GM19452 (cell line): ENCODE measurements around the gene LAMC3.
"Not testable (repeated sequence)": the region's sequence is repeated elsewhere in the genome, so short reads cannot be mapped to it uniquely, and the experiment has no call there.

Experiments used
- ATAC-seq: cut with Tn5 transposase; IDR thresholded peaks from one replicate; pipeline ENCODE4 v1.9.1; 2021; ENCODE audit not compliant: unreplicated experiment

LAMC3 gene

DNA sequence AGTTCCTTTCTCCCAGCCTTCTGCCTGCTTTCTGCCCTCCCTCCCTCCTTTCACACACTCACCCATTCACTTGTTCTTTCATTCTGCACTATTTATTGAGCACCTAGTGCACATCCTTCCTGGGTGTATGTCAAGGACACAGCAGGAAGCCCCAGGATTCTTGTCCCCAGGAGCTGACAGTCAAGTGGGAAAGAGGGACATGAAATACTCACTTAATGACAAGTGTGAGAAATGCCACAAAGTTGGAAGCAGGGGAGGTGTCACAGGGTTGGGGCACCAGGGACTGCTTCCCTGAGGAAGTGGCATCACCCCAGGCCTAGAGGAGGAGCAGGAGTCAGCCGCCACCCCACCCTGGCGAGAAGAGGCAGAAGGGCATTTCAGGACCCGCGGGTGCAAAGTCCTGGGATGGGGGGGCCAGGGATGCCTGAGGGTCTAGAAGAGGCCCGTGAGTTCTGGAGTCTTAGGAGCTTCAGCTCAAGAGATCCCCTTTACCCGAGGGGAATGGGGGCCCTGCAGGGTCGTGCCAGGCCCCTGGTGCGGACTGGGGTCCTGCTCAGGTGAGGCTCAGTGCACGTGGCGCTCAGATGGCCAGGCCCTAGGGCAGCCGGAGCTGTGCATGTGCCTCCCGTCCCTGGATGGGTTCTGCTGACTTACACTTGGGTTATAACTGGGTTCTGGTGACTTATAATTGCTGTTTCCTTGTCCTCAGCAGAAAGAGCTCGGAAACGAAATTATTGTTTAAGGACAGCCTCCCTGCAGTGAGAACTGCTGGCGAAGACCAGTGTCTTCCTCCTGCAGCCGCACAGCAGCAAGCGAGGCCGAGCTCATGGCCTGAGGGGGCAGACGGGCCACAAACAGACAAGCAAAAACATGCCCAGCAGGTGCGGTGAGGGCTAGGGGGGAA is 16.9 kb upstream of the LAMC3 start:
- no peak for ATAC-seq

DNA sequence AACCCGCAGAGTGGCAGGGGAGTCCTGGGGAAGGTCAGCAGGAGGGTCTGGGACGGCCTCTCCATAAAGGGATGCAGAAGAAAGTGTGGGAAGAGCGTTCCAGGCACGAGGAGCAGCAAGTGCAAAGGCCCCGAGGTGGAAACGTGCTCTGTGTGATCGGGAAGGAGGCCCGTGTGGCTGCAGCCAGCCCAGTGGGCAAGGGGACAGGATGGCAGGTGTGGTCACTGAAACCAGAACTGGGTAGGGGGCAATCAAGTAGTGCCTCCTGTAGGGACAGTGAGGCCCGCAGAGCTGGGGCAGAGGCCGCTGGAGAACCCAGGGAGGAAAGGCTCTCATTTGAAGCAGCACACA is 16.3 kb upstream of the LAMC3 start:
- ATAC-seq, result no peak

DNA sequence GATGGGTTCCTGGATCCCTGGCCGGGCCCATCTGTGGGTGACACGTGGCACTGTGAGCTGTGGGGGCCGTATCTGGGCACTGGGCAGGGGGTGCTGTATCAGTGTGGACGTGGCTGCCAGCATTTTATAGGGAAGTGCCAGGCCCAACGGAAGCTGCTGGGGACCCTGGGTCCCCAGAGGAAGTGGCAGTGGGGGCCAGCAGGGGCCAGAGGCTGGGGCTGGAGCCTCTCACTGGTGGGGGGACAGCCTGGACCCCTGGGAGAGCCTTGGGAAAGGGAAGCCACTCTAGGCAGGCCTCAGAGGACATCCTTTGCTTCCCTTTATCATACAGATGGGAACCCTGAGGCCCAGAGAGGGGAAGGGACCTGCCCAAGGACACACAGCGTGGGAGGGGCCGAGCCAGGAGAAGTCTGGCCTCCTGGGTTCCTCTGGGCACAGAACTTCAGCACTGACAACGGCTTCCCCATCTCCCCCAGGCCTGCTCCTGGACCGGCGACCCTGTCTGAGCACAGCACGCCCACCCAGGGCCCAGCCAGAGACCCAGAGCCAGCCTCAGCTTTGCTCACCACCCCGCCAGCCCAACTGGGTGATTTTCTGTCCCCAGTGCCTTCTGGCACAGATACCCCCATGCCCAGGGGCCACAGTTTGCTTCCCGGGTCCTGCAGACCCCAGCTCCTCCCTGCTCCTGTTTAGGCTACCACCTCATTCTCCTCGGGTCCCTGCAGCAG is 15.5 kb upstream of the LAMC3 start:
- ATAC-seq, result no peak

DNA sequence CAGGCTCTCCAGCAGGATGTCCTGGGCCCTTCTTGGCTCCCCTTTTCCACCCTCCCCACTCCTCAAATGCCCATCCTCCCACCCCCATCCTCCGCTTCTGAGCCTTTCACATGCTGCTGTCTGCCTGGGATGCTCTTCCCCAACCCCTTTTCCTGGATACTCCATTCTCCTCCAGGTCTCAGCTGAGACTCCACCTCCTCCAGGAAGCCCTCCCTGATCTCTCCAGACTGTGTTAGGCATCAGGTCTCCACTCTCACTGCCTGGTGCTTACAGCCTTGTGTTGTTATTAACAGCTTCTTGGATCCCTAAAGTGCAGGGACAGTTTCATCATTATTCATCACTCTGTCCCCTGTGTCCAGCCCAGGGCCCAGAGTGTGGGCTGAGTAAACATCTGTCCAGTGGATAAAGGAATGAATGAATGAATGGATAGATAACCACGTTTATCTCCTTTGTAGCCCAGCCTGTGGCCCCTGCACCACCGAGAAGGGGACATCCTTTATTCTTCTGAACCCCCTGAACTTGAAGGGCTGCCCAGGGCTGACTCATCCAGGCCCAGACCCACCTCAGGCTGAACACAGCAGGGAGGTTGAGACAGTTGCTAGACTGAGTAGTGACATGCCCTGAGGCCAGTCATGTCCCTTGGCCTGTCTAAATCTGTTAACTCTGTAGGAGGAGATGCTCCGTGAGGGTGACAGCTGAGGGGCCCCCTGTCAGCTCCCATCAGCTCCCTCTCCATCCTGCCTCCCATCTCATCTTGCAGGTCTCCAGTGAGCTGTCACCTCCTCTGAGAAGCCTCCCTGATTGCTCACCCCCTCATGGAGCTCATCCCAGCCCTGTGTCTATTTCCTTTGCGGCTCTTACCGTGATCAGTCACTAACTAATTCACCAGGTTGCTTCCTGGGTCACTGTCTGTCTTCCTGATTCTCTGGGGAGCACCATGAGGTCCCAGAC is 14.6 kb upstream of the LAMC3 start:
- no peak for ATAC-seq

DNA sequence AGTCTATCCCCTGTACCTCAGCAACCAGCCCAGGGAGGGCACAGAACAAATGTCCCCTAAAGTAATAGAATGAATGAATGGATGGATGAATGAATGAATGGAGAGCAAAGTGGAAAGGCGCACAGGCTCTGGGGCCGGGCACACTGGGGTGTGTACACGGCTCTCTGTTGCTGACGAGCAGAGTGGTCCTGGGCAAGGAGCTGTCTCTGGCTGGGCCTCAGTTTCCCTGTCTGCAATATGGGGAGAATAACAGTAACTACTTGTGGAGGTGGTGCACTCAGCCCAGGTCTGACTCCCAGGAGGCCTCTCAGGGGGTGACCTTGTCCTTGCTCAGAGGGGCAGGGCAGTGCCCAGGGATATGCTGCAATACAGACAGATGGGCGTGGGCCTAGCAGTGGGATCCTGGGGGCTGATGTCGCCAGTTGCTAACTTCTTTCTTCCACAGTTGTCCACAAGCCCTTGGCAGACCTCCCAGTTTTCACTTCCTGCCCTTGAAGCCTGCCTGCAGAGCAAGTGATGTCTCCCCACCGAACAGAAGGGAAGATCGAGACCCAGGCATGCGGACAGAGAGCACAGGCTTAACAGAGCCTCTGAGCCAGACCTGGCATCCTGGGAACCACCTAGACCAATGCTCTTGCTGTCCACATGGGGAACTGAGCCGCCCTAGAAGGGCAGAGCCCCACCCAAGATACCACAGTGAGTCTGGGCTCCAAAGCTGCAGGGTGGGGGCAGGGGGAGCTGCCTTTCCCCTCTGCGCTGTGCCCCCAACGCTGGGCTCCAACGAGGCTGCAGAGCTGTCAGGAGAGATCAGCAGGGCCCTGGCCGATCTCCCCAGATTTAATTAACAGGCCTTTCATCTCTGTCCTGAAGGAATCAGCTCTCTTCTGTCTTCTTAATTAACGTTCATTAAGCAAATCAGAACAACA is 13.6 kb upstream of the LAMC3 start:
- ATAC-seq, result no peak

DNA sequence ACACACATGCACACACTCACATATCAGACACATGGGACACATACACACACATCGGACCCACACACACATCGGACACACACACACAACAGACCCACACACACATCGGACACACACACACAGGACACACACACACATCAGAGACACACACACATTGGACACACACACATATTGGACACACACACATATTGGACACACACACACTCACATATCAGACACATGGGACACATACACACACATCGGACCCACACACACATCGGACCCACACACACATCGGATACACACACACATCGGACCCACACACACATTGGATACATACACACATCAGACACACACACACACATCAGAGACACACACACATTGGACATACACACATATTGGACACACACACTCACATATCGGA is 12.8 kb upstream of the LAMC3 start:
- no peak for ATAC-seq

DNA sequence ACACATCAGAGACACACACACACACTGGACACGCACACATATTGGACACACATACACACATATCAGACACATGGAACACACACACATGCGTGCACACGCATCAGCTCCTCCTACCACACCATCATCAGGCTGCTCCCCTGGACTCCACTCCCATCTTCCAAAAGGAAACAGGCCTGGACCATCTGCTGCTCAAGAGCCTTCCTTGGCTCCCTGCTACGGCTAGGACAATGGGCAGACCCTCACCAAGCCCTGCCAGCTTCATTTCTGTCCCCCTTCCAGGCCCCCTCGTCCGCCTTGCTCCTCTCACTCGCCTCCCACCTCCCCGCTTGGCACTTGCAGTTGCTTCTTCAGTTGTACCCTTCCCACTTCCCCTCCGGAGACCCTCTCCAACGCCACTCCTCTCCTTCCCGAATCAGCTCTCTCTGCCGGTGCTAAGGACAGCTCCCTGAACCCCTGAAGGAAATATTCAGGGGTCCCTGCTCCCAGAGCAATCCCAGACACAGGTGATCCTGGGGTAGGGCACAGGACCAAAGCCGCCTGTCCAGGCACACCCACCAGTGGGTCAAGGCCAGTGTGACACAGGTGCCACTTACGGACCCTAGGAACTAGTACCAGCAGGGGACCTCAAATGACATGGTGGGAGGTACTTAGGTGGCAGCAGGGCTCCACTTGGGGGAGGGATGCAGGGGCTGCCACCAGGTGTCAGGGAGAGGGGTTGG is 12.1 kb upstream of the LAMC3 start:
- ATAC-seq, result no peak

DNA sequence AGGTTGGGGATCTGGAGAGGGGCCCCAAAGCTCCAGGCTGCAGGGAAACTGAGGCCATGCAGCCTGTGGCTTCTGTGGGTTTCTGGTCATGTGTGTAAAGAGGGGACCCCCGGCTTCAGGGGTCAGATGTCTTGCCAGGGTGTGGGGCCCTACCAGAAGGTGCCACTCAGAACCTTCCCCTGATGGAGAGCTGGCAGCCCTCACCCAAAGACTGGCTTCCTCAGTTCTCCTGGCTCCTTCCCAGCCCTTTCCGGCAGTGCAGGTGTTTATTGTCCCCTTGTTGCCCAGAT is 11.6 kb upstream of the LAMC3 start:
- ATAC-seq, result no peak

DNA sequence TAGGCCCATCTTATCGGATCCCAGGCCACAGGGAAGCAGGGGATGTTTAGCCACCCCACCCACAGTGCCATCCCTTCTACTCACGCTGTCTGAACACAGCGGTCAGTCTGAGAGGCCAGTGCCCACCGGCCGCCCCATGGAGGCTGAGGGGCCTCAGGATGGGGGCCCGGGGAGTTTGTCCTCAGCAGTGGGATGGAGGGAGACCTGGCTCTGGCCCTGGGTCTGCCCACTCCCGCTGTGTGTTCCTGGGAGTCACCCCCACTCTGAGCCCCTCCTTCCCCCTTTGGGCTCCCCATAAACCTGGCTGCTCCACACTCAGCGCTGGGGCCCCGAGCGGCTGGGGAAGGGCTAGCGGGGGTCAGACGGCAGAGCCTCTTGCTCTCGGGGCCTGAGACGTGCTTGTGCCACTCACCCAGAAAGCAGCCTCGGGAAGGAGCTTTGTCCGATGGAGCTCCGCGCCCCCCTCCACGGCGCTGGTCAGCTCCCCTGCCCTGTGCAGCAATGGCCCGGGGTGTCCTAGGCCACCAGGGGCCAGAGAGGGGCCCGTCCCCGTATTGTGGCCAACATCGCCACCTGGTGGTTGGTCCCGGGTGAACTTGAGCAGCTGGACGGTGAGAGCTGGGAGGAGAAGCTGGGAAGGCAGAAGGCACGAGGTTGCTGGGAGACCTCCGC is 10.9 kb upstream of the LAMC3 start:
- no peak for ATAC-seq

DNA sequence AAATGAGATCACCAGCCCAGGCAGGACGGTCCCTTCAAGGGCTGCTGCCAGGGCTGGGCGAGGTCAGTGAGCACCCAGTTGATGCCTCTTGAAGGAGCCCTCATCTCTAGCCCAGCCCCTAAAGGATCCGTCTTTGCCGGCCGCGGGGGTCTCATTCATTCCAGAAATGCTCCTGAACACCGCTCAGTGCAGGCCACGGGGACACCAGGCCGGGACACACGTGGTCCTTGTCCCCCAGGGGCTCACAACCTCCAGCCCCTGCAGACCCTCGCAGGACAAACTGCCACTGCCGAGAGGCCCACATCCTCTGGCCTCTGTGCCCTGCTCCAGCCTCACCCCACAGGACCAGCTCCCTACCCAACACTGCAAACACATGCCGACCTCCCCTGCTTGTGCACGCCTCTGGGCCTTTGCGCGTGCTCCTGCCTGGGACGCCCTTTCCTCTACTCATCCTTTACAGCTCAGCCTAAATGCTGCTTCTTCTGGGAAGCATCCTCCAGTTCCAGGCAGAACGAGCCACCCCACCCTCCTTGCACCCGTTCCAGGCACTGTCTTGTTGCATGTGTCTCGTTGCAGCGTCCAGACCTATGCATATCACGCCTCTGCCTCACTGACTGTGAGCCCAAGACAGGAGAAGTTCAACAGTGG is 10.3 kb upstream of the LAMC3 start:
- ATAC-seq, result no peak

DNA sequence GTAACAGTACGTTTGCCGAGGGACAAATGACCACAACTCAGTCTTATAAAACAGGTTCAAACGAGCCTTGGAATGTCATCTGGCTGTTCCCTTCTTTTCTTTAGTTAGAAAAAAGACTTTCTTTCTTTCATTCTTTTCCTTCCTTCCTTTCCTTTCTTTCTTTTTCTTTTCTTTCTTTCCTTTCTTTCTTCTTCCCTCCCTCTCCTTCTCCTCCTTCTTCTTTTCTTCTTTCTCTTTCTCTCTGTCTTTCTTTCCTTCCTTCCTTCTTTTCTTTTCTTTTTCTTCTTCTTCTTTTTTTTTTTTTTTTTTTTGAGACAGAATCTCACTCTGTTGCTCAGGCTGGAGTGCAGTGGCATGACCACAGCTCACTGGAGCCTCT is 9.7 kb upstream of the LAMC3 start:
- ATAC-seq, result no peak

DNA sequence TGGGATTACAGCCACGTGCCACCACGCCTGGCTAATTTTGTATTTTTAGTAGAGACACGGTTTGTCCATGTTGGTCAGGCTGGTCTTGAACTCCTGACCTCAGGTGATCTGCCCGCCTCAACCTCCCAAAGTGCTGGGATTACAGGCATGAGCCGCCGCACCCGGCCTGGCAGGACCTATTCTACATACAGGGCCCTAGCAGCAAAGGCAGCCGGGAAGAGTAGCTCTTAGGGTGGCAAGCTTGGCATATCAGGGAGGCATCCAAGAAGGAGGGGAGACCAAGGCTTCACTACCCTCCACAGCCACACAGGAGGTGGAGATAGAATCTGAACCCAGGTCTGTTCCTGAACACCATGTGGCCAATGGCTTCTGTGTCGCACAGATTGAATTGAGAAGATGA is 8.4 kb upstream of the LAMC3 start:
- ATAC-seq, result not testable (repeated sequence)

DNA sequence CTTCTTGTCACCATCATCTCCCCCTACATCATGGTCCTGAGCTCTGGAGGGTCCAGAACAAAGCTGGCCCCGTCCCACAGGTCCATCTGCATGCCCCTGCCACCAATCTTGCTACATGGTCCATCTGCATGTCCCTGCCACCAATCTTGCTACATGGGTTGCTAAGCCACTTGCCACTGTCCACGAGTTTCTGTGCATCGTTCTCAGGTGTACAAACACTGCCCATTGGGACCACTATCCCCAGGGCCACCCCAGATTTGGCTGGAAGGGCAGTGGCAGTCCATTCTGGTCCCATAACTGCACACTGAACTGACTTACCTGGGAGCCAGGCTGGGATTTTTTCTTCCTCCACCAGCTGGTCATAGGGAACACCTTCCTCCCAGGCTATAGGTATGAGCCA is 8.0 kb upstream of the LAMC3 start:
- no peak for ATAC-seq

DNA sequence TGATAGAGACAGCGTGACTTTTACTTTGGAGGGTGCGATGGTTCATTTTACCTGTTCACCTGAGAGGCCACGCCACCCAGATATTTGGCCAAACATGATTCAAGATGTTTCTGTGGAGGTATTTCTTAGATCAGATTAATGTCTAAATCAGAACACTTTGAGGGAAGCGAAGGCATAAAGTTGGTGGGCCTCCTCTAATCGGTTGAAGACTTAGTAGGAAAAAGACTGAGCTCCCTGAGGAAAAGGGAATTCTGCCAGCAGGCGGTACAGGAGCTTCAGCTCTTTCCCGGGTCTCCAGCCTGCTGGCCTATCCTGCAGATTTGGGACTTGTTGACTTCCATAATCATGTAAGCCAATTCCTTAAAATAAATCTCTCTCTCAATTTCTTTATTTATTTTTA is 7.0 kb upstream of the LAMC3 start:
- ATAC-seq, result no peak

DNA sequence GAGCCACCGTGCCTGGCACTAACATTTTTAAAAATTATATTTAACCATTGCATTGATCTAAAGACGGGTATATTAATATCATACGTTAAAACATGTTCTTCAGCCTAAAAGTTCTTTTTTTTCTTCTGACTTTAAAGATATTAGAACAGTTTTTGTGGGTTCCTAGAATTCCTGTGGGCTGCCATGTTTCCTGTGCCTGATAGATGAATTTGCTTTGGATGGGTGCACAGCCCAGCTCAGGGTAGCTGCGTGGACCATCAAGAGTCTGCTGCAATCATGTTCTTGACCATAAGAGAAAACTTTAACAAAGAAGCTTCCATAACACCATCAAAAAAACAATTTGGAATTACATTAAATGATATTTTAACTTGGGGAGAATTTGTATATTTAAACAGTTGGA is 2.4 kb upstream of the LAMC3 start:
- ATAC-seq, result no peak

DNA sequence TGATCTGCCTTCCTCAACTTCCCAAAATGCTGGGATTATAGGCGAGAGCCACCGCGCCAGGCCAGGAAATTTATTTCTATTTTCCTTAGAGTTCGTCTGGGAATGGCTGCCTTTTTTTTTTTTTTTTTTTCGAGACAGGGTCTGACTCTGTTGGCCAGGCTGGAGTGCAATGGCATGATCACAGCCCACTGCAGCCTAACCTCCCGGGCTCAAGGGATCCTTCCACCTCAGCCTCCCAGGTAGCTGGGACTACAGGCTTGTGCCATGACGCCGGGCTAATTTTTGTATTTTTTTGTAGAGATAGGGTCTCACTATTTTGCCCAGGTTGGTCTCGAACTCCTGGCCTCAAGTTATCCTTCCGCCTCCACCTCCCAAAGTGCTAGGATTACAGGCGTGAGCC is 888 bp upstream of the LAMC3 start:
- no peak for ATAC-seq

DNA sequence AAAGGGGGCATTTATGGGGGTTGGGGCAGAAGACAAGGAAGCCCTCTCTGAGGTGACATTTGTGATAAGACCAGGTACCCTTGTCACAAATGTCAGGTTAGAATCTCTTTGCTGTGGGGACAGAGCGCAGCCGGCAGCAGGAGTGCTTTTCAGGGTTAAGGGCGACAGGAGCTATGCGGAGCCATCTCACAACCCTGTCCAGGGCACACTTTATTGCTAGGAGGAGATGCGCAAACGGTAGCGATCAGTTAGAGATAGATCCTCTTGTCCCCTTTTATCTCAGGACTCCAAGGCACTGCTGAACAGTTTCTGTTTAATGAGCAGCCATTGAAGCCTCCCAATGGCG is 438 bp upstream of the LAMC3 start:
- no peak for ATAC-seq

DNA sequence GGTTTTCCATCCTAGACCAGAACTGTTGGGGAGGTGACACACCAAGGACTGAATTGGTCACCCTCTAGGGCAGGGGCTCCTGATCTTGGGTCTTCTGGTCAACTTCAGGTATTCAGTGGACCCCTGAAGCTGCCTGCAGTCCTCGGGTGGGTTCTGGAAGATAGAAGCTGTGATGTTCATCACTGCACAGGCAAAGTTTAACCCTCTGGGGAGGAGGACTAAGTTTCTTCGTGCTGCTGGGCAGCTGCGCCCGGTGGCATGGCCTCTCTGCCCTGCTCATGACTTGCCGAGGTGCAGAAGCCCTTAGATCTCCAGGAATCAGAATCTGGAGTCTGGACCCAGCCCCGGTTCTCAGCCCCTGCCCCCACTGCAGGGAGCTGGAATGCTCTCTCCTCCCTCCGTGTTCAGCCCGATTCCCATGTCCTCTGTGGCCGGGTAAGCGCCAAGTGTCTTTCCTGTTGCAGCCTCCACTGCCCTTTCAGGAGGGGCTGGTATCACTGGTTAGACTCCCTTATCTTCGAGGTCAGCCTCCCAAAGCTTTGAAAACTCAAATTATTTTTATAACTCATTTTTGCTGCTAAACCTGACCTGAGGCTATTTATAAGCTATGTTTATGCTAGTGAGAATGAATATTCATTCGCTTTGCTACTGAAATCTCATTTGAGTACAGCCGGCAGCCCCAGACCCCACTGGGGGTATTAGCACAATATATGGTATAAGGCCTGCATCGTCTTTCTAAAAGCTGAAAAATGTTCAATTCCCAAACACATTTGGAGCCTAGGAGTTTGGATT is 1.7 kb downstream of the LAMC3 start:
- ATAC-seq, result no peak
